Measurements from ENCODE around the gene BFAR. TPM values are rescaled to one million over a fixed set of nuclear protein-coding genes. Genes with fewer than 3 reads are reported as not detected.

Gene BFAR
- total and polyA plus RNA-seq, 9 of the 15 experiments (the other 6 are each of a cell fraction or from before 2014, with no cell fraction given): 45.0 to 82.6 (median 60.4) TPM

- no peak overlapping the region for H3K4me3 ChIP-seq
- H3K4me2 ChIP-seq (ENCODE audit: insufficient read depth, low read length): no peak overlapping the region
- no peak overlapping the region for H3K27ac ChIP-seq (ENCODE audit: extremely low read depth, low read depth, low read length)
- H4K20me1 ChIP-seq (replicated peaks; ENCODE audit: control insufficient read depth, insufficient read depth, low read length): 0 out of 2 replicates have a peak, but pooled peaks cover 3% of the 10 kb centered on the region
- no TSS peak for BruUV-seq (replicated peaks)
- no peak overlapping the region for H2AFZ ChIP-seq (ENCODE audit: low read depth, low read length)
- H3K9me1 ChIP-seq (ENCODE audit: control insufficient read depth, insufficient read depth, low read length): no peaks in the 10 kb centered on the region
- in situ Hi-C loops (cut with MboI): no loop called here
- H3K36me3 ChIP-seq (ENCODE audit: control insufficient read depth, insufficient read depth, low read length): peaks cover 73% of the 10 kb centered on the region; the same call in 2 of the 3 replicates
- 0 out of 3 replicates have a peak, but pooled peaks cover 5% of the 10 kb centered on the region for H3K79me2 ChIP-seq (ENCODE audit: control insufficient read depth, insufficient read depth, low read length)
- H3K4me1 ChIP-seq (replicated peaks in 1 of 2; ENCODE audit: control insufficient read depth in 2 of 2, insufficient read depth in 2 of 2, low read length in 2 of 2): peaks cover 0 to 3% of the 10 kb centered on the region in 2 experiments; a peak in 1 of 5 replicates
- H3K9ac ChIP-seq (ENCODE audit: insufficient read depth in 1 of 2, low read depth in 2 of 2, low read length in 2 of 2): no peak overlapping the region
- DNase-seq (ENCODE audit: extremely low read depth in 1 of 4, low spot score in 3 of 4): no peak
- intact Hi-C loops (cut with micrococcal nuclease): no loop called here
- no peak for ATAC-seq
- H3K9me3 ChIP-seq (replicated peaks; ENCODE audit: control insufficient read depth, insufficient read depth, low read depth, low read length): no peaks in the 10 kb centered on the region
- WGBS (ENCODE audit: insufficient coverage, low coverage, missing lambda C conversion rate): 94% methylated on average over 2 of the region's 2 CpGs
- no peak for FAIRE-seq
- ChIA-PET CTCF (ENCODE audit: low intra/inter-chr PET ratio) (no interaction called here), POLR2A (interaction anchor here (1.2 to 4.6 kb wide), 2 partner anchors 11 to 20 kb away, joined by 3 to 26 read pairs; partner anchors contain the start of gene BFAR)
- H3K27me3 ChIP-seq (ENCODE audit: control insufficient read depth in 2 of 2, insufficient read depth in 2 of 2, low read length in 2 of 2): no peaks in the 10 kb centered on the region
- TF ChIP-seq ZBTB49 (CRISPR knock-in tag; IDR thresholded peaks at IDR 0.05; ENCODE audit: borderline replicate concordance): no peak
- TF ChIP-seq KAT7 (CRISPR knock-in tag; IDR thresholded peaks at IDR 0.05; ENCODE audit: borderline replicate concordance): no peak
- TF ChIP-seq UBTF (IDR thresholded peaks at IDR 0.05; ENCODE audit: borderline replicate concordance in 1 of 2, low read depth in 2 of 2, low read length in 2 of 2): no peak
- no peak for TF ChIP-seq KHSRP (IDR thresholded peaks at IDR 0.05)
- TF ChIP-seq EHMT2 (IDR thresholded peaks at IDR 0.05): no peak
- no peak for TF ChIP-seq MEF2D (tag; conservative IDR thresholded peaks at IDR 0.05; ENCODE audit: low read depth)
- no peak for TF ChIP-seq TARDBP (IDR thresholded peaks at IDR 0.05)
- TF ChIP-seq TRIM25 (IDR thresholded peaks at IDR 0.05; ENCODE audit: borderline replicate concordance): no peak
- no peak for TF ChIP-seq LEF1 (IDR thresholded peaks at IDR 0.05)
- no peak for TF ChIP-seq ZMIZ1 (IDR thresholded peaks at IDR 0.05; ENCODE audit: low read depth in 2 of 2, low read length in 2 of 2)
- no peak for TF ChIP-seq SRSF3 (IDR thresholded peaks at IDR 0.05; ENCODE audit: insufficient read depth, low read length)
- TF ChIP-seq GATA2 (CRISPR knock-in tag; IDR thresholded peaks at IDR 0.05): no peak
These were observed 20.0 kb downstream of the BFAR start for GRCh38 chr16:14652726-14653125.

Data from K562 (cell line).